Measurements from ENCODE around the gene BAIAP2. TPM values are rescaled to one million over a fixed set of nuclear protein-coding genes. Genes with fewer than 3 reads are reported as not detected.

BAIAP2 gene
- total RNA-seq, 1 donor from 2014 or later: 14.4 TPM

- Histone ChIP-seq H3K9me3 (no peaks in the 10 kb centered on the region), H3K4me3 (no peak overlapping the region), H3K36me3 (no peaks in the 10 kb centered on the region), H3K27me3 (no peaks in the 10 kb centered on the region), H3K27ac (no peak overlapping the region), H3K4me1 (peaks cover 12 to 15% of the 10 kb centered on the region in 2 donors)
- TF ChIP-seq CTCF (IDR thresholded peaks at IDR 0.05): no peak
- intact Hi-C loops (cut with DNase I): loop anchor here (10.0 kb wide), 1 partner anchor 678 kb away; the partner anchor contains the start of gene ENDOV
- no peak for DNase-seq (ENCODE audit: low spot score in 2 of 2)
Measured at GRCh38 chr17:81092518-81093095, 57.7 kb downstream of the BAIAP2 start.

- intact Hi-C loops (cut with DNase I): loop anchor here (10.0 kb wide), 1 partner anchor 679 kb away; the partner anchor contains the start of gene ENDOV
- Histone ChIP-seq H3K4me1 (peaks cover 14 to 18% of the 10 kb centered on the region in 2 donors), H3K9me3 (no peaks in the 10 kb centered on the region), H3K36me3 (no peaks in the 10 kb centered on the region), H3K27ac (peak overlapping the region in 1 of 2 donors; percentile 37), H3K27me3 (no peaks in the 10 kb centered on the region), H3K4me3 (no peak overlapping the region)
- DNase-seq (ENCODE audit: low spot score in 2 of 2): no peak
- TF ChIP-seq CTCF (IDR thresholded peaks at IDR 0.05): no peak
Measured at GRCh38 chr17:81093619-81094508, 58.9 kb downstream of the BAIAP2 start.

- Histone ChIP-seq H3K36me3 (no peaks in the 10 kb centered on the region), H3K27me3 (no peaks in the 10 kb centered on the region), H3K9me3 (no peaks in the 10 kb centered on the region), H3K4me1 (peaks cover 14 to 18% of the 10 kb centered on the region in 2 donors), H3K4me3 (peak overlapping the region in 1 of 2 donors; percentile 33), H3K27ac (peak overlapping the region; percentile 12 to 37)
- DNase-seq (ENCODE audit: low spot score in 2 of 2): peak; percentile 77 to 89
- TF ChIP-seq CTCF (IDR thresholded peaks at IDR 0.05): no peak
- intact Hi-C loops (cut with DNase I): loop anchor here (10.0 kb wide), 1 partner anchor 680 kb away; the partner anchor contains the start of gene ENDOV
Measured at GRCh38 chr17:81094509-81095382, 59.8 kb downstream of the BAIAP2 start.

GRCh38 chr17:81095383-81095762 is 60.4 kb downstream of the BAIAP2 start:
- H3K4me3 ChIP-seq: peak overlapping the region in 1 of 2 donors; percentile 33
- TF ChIP-seq CTCF (IDR thresholded peaks at IDR 0.05): no peak
- H3K9me3 ChIP-seq: no peaks in the 10 kb centered on the region
- H3K27ac ChIP-seq: peak overlapping the region; percentile 12 to 37
- no peaks in the 10 kb centered on the region for H3K36me3 ChIP-seq
- H3K27me3 ChIP-seq: no peaks in the 10 kb centered on the region
- intact Hi-C loops (cut with DNase I): loop anchor here (10.0 kb wide), 1 partner anchor 681 kb away; the partner anchor contains the start of gene ENDOV
- H3K4me1 ChIP-seq: peaks cover 14 to 18% of the 10 kb centered on the region in 2 donors
- DNase-seq (ENCODE audit: low spot score in 2 of 2): no peak

DNA sequence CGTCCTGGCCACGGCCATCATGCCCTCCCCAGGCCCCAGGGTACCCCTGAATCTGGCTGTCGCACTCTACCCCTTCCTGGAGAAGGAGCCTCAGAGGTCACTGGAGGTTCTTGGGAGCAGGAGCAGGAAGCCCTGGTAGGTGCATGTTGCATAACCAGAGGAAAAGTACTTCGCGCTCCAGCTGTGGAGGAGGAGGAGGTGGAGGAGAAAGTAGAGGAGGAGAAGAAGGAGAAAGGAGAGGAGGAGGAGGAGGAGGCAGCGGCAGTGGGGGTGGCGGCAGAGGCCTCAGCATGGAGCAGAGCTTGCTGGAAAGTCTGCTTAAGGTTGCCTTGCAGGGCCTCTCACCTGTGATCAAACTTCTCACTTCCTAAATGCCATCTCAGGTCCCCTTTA is 61.8 kb downstream of the BAIAP2 start:
- Histone ChIP-seq H3K4me1 (peaks cover 14 to 18% of the 10 kb centered on the region in 2 donors), H3K27me3 (no peaks in the 10 kb centered on the region), H3K27ac (no peak overlapping the region), H3K36me3 (no peaks in the 10 kb centered on the region), H3K4me3 (no peak overlapping the region), H3K9me3 (no peaks in the 10 kb centered on the region)
- intact Hi-C loops (cut with DNase I): loop anchor here (1.0 to 10.0 kb wide), 3 partner anchors 72 to 682 kb away; partner anchors contain the start of gene ENDOV
- DNase-seq (ENCODE audit: low spot score in 2 of 2): no peak
- no peak for TF ChIP-seq CTCF (IDR thresholded peaks at IDR 0.05)

Data from ascending aorta (tissue), 2 donors.